Measurements from ENCODE around the gene ARAP1. TPM values are rescaled to one million over a fixed set of nuclear protein-coding genes. Genes with fewer than 3 reads are reported as not detected.

The ARAP1 gene
- 71.3 and 85.1 TPM in 2 replicates for total RNA-seq

DNA sequence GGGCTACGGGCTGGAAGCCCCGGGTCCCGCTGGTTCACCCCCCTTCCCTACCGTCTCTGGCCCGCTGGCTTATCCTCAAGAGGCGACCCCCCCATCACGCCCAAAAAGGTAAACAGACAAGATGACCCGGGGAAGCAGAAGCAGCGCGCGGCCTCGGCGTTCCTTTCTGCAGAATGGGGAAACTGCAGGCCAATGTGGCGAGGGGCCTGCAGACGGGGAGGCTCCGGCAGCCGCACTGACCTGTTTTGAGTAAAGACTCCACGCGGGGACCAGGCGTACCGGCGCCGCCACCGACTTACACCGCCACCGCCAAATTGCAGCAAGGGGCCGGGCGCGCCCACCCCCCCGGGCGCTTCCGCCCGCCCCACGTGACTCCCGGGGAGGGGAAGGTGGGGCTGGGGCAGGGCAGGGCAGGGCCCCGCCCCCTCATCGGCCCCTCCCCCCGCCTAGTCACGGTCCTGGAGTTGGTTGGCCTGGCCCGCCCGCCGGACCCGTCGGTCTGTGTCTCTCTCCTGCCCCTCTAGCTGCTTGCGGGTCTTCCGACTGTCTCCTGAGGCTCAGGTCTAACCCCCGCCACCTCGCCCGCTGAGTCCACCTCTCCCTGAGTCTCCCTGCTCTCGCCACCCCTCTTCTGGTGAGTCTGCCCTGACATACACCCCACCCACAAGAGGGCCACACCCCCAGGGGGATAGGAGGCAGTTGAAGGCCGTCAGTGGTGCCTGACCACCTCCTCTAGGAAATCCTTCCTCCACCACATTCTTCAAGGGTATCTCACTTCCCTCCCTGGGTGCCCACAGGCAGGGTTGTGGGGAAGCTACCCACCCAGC lies at the start of gene ARAP1:
Gene ARAP1, minus strand, starts transcription at position 321 of the 827 bp plus-strand sequence. CDS start 25,280 bp downstream, outside the sequence.

DNA sequence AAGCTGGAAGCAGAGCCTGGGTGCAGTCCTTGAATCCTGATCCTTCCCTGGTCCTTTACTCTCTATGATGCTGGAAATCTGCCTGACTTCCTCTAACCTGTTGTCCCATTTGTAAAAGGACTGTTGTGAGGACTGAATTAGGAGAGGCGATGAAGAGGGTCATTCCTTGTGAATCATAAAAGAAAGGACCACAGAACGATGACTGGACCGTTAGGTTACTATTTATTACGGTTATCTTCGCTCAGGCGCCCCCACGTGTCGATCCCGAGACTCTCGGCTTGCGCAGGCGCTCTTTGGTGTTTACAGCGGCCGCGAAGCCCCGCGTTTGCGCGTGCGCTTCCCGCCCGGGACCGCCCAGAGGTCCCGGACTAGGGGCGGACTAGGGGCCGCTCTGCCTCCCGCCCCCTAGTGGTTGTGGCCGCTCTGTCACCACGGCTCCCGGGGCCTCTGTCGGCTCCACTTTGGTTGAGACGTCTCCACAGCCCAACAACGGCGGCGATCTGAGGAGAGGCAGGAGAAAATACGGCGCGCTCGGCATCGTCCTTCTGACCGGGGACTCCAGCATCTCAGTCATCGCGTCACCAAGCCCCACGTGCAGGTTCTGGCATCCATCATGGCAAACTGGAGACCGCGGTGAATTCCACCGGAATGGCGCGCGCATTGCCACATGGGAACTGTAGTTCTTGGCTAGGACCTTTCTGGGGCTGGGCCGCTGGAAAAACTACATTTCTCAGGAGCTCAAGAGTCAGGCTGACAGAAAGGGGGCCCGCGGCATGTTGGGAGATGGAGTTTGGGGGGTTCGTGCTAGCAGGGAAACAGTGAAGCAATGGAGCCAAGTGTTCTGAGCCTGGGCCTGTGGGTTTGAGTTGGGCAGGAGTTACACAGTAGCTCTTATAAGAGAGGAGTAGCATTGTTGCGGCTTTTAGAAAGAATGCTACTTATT lies 41.5 kb upstream of the ARAP1 start, which contains the start of gene STARD10:
Gene STARD10, minus strand, starts transcription at position 623 of the 943 bp plus-strand sequence. CDS start 12,866 bp downstream, outside the sequence.

DNA sequence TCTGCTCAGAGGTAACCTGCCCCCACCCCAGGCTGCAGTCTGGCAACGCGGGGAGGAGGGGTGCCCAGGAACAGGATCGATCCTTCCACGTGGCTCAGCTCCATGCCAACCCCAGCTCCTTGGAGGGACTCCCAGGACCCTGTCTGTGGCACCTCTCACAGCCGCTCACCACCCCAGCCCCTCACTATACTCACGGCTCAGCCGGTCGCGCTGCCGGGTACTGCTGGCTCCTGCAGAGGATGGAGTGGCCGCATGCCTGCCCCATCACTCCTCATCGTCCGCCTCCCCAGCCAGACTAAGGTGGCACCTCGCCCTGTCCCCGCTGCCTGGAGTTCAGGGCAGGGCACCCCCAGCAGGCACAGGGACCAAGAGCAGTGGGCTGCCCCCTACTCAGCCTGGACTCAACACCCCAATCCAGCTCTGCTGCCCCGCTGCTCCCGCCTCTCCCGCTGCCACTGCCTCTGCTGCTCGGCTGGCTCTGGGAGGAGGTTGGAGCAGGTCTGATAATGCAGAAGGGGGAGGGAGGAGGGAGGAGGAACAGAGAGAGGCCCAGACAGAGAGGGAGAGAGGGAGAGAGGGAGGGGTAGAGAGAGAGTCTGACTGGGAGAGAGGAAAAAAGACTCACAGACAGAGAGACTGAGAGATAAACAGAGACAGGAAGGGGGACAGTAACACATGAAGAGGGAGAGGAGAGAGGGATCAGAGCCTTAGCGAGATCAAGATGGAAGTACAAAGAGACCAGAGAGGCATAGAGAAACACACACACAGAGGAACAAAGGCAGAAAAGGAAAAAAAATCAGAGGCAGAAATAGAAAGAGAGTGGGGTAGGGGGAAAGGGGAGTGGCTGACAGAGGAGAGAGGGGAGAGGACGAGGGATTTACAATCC lies 78.0 kb downstream of the ARAP1 start, which contains the start of gene PDE2A:
Gene PDE2A, minus strand, starts transcription at position 480 of the 886 bp plus-strand sequence. Its CDS starts 215 bp downstream, at position 265.

Other genes starting within 250 kb of the ARAP1 start
- gene PDE2A, start 78.0 kb downstream of the ARAP1 start, total RNA-seq, result 10.2 and 23.6 TPM in 2 replicates
- gene STARD10, start 41.6 kb upstream of the ARAP1 start, total RNA-seq, result 27.7 and 46.2 TPM in 2 replicates
- gene ATG16L2, start 62.0 kb upstream of the ARAP1 start, total RNA-seq, result 5.6 and 17.8 TPM in 2 replicates

All from endothelial cell of coronary artery (primary cell).